Stimulated activated CD8-positive, alpha-beta memory T cell treated with anti-CD3 and anti-CD28 coated beads, Interleukin-15, amount 100 ng/mL, for 24 hours (primary cell): Measurements from ENCODE around the gene MAST4.

Source experiments
- DNase-seq: peaks from one replicate; pipeline ENCODE4 v3.0.0-alpha.2; 2020; ENCODE audit warnings: low read depth

MAST4 gene

GRCh38 chr5:67214036-67214435 is 617.8 kb downstream of the MAST4 start:
- DNase-seq, result no peak

DNA sequence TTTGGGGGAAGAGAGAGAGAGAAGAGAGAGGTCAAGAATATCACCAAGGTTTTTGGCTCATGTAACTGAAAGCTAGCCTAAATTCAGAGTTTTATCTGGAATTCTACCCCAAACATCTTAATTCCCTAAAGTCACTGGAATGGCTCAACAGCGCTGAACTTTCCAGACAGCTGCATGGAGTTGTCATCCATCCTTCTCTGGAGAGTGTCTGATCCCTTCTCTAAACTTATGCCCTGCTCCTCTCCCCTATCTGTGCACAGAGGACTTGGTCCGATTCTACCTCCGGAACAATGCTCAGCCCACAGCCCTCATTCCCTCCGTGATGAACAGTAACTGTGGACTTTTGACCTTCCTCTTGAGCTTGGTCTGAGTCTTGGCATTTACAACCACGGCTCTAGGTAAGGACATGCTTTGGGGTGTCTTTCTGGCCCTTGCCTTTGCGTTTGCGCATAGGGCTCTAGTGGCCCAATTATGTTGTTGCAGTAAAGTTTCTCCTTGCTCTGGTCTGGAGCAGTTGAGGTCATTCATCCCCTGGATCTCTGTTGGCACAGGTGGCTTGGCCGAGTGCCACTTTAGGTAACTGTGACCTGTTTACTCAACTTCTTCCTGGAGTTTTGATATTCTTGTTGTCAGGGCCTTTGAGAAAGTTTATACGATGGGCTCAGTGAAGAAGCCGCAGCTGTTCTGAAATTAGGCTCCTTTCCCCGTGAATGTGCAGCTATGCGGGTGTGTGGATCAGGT is 618.7 kb downstream of the MAST4 start:
- no peak for DNase-seq

DNA sequence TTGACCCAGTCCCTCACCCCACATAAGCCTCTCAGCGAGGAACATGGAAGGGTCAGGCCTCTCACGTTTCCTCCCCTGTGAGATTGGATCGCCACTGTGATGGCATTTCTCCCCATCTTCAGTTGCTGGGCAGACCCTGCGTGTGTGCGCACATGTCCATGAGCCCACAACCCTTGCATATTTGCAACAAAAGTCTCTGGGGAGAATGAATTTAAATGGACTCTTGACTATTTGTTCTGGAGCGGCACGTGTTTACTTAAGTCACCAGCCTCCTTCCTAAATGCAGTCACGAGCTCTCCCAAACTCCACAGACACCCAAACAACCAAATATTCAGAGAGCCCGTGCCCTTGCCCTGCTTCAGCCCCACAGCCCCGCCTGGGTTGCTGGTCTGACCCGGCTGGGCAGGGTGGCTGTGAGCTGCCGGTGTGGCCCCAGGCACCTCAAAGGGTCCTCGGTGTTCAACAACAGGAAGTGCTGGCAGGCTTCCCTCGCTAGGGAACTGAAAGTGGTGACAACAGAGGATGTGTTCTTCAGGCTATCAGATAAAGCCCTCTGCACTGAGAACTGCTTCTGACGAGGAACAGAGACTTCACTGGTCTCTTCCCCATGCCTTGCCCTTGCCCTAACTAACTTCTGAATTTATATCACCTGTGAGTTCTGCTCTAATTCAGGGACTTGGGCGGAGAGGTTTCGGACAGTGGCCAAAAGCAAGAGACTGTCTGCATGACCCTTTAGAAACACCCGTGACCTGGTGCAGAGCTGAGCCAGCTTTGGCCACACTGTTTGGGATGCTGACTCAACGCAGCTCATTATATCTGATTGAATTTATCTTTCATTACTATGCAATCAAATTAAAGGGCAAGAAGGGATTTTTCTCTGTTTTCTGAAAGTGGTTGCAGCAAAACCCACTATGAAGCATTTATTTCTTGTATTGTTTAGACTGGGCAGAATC is 619.6 kb downstream of the MAST4 start:
- no peak for DNase-seq

- DNase-seq, result no peak
Observed at GRCh38 chr5:67216564-67216963, 620.4 kb downstream of the MAST4 start.
